Measurements from ENCODE around the gene PDE1A. TPM values are rescaled to one million over a fixed set of nuclear protein-coding genes. Genes with fewer than 3 reads are reported as not detected.
"Not testable (repeated sequence)": the region's sequence is repeated elsewhere in the genome, so short reads cannot be mapped to it uniquely, and the experiment has no call there.

Gene PDE1A
- total RNA-seq, 1 experiment from 2014 or later, result 10.9 TPM

GRCh38 chr2:182415771-182416170 lies 11.1 kb downstream of the PDE1A start:
- in situ Hi-C loops (cut with HindIII; ENCODE audit: low sequenced_read_pairs), result no loop called here
- peak; percentile 66 for DNase-seq (ENCODE audit: low spot score)

- DNase-seq (ENCODE audit: low spot score), result no peak
- in situ Hi-C loops (cut with HindIII; ENCODE audit: low sequenced_read_pairs), result no loop called here
These were observed 14.0 kb downstream of the PDE1A start for GRCh38 chr2:182412858-182413257.

GRCh38 chr2:182410120-182410519 lies 16.7 kb downstream of the PDE1A start:
- no peak for DNase-seq (ENCODE audit: low spot score)
- in situ Hi-C loops (cut with HindIII; ENCODE audit: low sequenced_read_pairs), result no loop called here

- DNase-seq (ENCODE audit: low spot score), result no peak
- in situ Hi-C loops (cut with HindIII; ENCODE audit: low sequenced_read_pairs), result no loop called here
These were observed 20.6 kb downstream of the PDE1A start for GRCh38 chr2:182406221-182406620.

- no peak for DNase-seq (ENCODE audit: low spot score)
- in situ Hi-C loops (cut with HindIII; ENCODE audit: low sequenced_read_pairs), result no loop called here
These were observed 21.8 kb downstream of the PDE1A start for GRCh38 chr2:182404975-182405561.

GRCh38 chr2:182404092-182404491 lies 22.7 kb downstream of the PDE1A start:
- DNase-seq (ENCODE audit: low spot score), result no peak
- in situ Hi-C loops (cut with HindIII; ENCODE audit: low sequenced_read_pairs), result no loop called here

- in situ Hi-C loops (cut with HindIII; ENCODE audit: low sequenced_read_pairs), result no loop called here
- no peak for DNase-seq (ENCODE audit: low spot score)
These were observed 33.5 kb downstream of the PDE1A start for GRCh38 chr2:182393270-182393760.

GRCh38 chr2:182391443-182391842 lies 35.4 kb downstream of the PDE1A start:
- DNase-seq (ENCODE audit: low spot score), result no peak
- in situ Hi-C loops (cut with HindIII; ENCODE audit: low sequenced_read_pairs), result no loop called here

GRCh38 chr2:182386267-182386880 lies 40.5 kb downstream of the PDE1A start:
- DNase-seq (ENCODE audit: low spot score); in situ Hi-C loops (cut with HindIII; ENCODE audit: low sequenced_read_pairs): not testable (repeated sequence)

- in situ Hi-C loops (cut with HindIII; ENCODE audit: low sequenced_read_pairs), result no loop called here
- DNase-seq (ENCODE audit: low spot score), result no peak
These were observed 42.0 kb downstream of the PDE1A start for GRCh38 chr2:182384860-182385259.

DNA sequence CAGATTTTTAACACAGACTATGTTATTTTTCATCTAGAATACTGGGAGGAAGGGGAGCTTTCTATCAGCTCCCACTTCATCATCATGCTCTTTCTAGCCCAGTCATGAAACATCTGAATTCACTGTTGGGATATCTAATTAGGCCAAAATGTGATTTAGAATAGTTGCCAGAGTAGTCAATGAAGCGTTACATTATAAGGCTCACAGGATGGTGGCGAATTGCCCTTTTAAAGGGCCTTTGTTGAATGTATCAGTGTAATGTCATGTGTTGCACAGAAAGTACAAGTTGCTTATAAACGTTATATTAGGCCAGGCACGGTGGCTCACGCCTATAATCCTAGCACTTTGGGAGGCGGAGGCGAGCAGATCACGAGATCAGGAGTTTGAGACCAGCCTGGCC lies 45.6 kb downstream of the PDE1A start:
- in situ Hi-C loops (cut with HindIII; ENCODE audit: low sequenced_read_pairs), result no loop called here
- DNase-seq (ENCODE audit: low spot score), result peak; percentile 89

DNA sequence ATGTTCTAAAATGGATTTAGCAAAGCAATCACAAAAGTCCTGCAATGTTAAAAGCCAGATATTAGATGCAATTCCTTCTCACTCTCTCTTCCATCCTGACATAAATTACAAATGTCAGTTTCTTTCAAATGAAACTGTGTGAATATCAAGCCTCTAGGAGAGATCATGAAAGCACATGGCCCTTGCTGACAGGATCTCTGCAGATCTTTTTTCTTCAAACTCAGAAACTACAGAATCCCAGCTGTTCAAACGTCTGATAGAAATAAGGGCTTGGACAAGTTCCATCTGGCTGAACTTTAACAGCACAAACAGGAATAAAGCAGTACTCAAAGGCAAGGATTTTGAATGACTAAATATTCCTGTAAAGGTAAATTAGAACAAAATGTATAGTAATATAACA lies 47.6 kb downstream of the PDE1A start:
- peak; percentile 83 for DNase-seq (ENCODE audit: low spot score)
- in situ Hi-C loops (cut with HindIII; ENCODE audit: low sequenced_read_pairs), result no loop called here

DNA sequence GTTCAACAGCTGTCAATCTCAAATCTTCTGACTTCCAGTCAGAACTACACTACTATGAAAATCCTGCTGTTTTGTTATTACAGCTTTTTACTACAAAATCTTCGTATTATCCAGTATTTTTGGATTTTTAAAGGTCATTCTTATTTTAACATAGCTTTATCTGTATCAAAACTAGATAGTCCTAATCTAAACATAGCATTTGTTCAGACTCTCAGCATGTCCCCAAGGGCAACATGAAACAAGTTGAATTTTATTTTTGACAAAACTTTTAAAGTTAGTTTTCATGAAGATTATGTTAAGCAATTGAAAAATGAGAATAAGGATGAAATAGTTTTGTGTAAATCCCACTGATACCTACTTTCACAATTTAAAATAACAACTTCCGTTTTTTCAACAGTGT lies 48.1 kb downstream of the PDE1A start:
- DNase-seq (ENCODE audit: low spot score), result no peak
- in situ Hi-C loops (cut with HindIII; ENCODE audit: low sequenced_read_pairs), result no loop called here

- no peak for DNase-seq (ENCODE audit: low spot score)
- in situ Hi-C loops (cut with HindIII; ENCODE audit: low sequenced_read_pairs), result no loop called here
These were observed 49.4 kb downstream of the PDE1A start for GRCh38 chr2:182377467-182377866.

- in situ Hi-C loops (cut with HindIII; ENCODE audit: low sequenced_read_pairs), result no loop called here
- DNase-seq (ENCODE audit: low spot score), result no peak
These were observed 51.0 kb downstream of the PDE1A start for GRCh38 chr2:182375862-182376261.

GRCh38 chr2:182372661-182373060 lies 54.2 kb downstream of the PDE1A start:
- in situ Hi-C loops (cut with HindIII; ENCODE audit: low sequenced_read_pairs), result no loop called here
- DNase-seq (ENCODE audit: low spot score), result no peak

- DNase-seq (ENCODE audit: low spot score), result no peak
- in situ Hi-C loops (cut with HindIII; ENCODE audit: low sequenced_read_pairs), result no loop called here
These were observed 57.8 kb downstream of the PDE1A start for GRCh38 chr2:182368996-182369395.

DNA sequence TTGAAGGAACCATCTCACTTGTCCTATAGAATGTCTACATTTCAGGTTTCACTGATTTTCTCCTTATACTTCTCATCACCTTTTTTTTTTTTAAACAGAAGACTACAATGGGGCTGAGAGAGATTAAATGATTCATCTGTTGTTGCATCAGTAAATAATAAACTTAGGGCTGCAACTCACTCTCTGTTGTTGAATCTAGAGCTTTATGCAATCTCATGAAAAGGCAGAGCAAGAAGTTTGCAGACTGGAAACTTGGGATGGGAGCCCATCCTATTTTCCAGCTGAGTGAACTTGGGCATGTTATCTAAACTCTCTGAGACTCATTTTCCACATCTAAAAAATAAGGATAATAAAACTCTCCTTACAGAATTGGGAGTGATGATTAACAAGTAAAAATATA lies 58.4 kb downstream of the PDE1A start:
- in situ Hi-C loops (cut with HindIII; ENCODE audit: low sequenced_read_pairs), result no loop called here
- DNase-seq (ENCODE audit: low spot score), result peak; percentile 45

- in situ Hi-C loops (cut with HindIII; ENCODE audit: low sequenced_read_pairs), result no loop called here
- DNase-seq (ENCODE audit: low spot score), result no peak
These were observed 59.4 kb downstream of the PDE1A start for GRCh38 chr2:182367401-182367800.

GRCh38 chr2:182366628-182367027 lies 60.2 kb downstream of the PDE1A start:
- DNase-seq (ENCODE audit: low spot score), result no peak
- in situ Hi-C loops (cut with HindIII; ENCODE audit: low sequenced_read_pairs), result no loop called here

DNA sequence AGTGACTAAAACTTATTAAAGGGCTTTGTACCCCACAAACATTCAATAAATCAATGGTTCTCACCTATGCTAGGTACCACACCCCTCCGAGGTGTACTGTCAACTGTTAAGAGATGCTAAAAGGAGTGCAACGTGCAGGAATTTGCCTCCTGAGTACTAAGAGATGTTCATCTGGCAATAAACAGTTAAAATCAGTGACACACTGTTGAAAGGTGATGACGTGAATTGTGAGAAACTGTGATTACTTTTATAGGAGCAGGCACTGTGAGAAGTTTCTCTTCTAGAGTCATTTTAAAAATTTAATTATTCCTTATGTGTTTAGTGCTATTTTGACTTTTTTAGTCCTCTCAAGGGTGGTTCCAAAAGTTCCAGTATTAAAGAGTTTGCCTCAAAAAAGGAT lies 61.0 kb downstream of the PDE1A start:
- in situ Hi-C loops (cut with HindIII; ENCODE audit: low sequenced_read_pairs), result no loop called here
- DNase-seq (ENCODE audit: low spot score), result no peak

All from G401 (cell line).